Right lobe of liver (tissue), 6 donors: ENCODE measurements around the gene MAPK4. TPM values are rescaled to one million over a fixed set of nuclear protein-coding genes. Genes with fewer than 3 reads are reported as not detected.

Source experiments
- ATAC-seq, 4 donors: fragments of 200-7000 bp; cut with Tn5 transposase; one replicate each; pipeline ENCODE4 v1.9.1; 2020; ENCODE audit warnings: mild to moderate bottlenecking in 4 of 4, moderate library complexity in 4 of 4
- DNase-seq, 3 donors: peaks; one replicate each; pipeline ENCODE4 v3.0.0-alpha.2; 2020
- H3K27ac ChIP-seq, 3 donors: fragments of 200-600 bp; one replicate each; pipeline ENCODE4 v1.8.0; 2022
- H3K27me3 ChIP-seq, 2 donors: fragments of 200-600 bp; one replicate each; pipeline ENCODE4 v1.8.0; 2022
- H3K36me3 ChIP-seq, 4 donors: fragments of 200-600 bp; sonication (generic) in 1 of 4; one replicate each; pipeline versions ENCODE4 v1.5.1 to v1.8.0; 2017 to 2022; ENCODE audit warnings: control low read depth in 1 of 4
- H3K4me1 ChIP-seq, 4 donors: fragments of 200-600 bp; sonication (generic) in 1 of 4; one replicate each; pipeline versions ENCODE4 v1.5.1 to v1.8.0; 2017 to 2022; ENCODE audit warnings: control low read depth in 1 of 4
- H3K4me3 ChIP-seq, 3 donors: fragments of 200-600 bp; one replicate each; pipeline ENCODE4 v1.8.0; 2022
- H3K9me3 ChIP-seq, 4 donors: fragments of 200-600 bp; sonication (generic) in 1 of 4; one replicate each; pipeline versions ENCODE4 v1.5.1 to v1.8.0; 2017 to 2022; ENCODE audit warnings: control low read depth in 1 of 4
- CTCF ChIP-seq, 4 donors: fragments of 200-600 bp in 3 of 4; fragments of 450-650 bp in 1 of 4; IDR thresholded peaks; one replicate each; pipeline versions ENCODE4 v1.5.1 to v1.8.0; 2016 to 2022; ENCODE audit warnings: antibody characterized with exemption in 4 of 4, mild to moderate bottlenecking in 2 of 4
- POLR2A ChIP-seq: fragments of 450-650 bp; IDR thresholded peaks from one replicate; pipeline ENCODE4 v1.6.1; 2017; ENCODE audit warnings: antibody characterized with exemption, mild to moderate bottlenecking
- WGBS: methylation state at CpG from one replicate; pipeline ENCODE4 v1.1.6; 2018; ENCODE audit warnings: low coverage, low lambda C conversion rate; ENCODE audit not compliant: insufficient coverage; ENCODE audit errors: missing lambda C conversion rate; 5-methylcytosine and 5-hydroxymethylcytosine counted together
- intact Hi-C, 2 donors: fragments of 100-400 bp; cut with DNase I; formaldehyde crosslinking; loops; one replicate each; pipeline versions ENCODE4 v1.11.2 to v1.14.1; 2022
- total RNA-seq, 6 experiments: library from RNA; depleted of rRNA in 2 of 6; stranded (reverse); fragments of >200 nt in 2 of 6; fragmentation: NEBNext Ultra II Directional in 3 of 6; extraction: Animal tissue kit (Norgen Biotek cat#: 25700) in 3 of 6; gene quantifications; one replicate each; pipeline versions ENCODE4 v1.1.0 to v1.2.4, GENCODE V29; 2016 to 2023
- donor health status: DM: no; HTN: yes; CAD: no.
- donor health status: DM: no; HTN: no; CAD: no.
- donor health status: DM: no; HTN: no; CAD: no.
- donor health status: DM: no; HTN: yes; CAD: no.
- donor health status: DM: no; HTN: yes; CAD: no.

Gene MAPK4
- total RNA-seq, 6 experiments from 2014 or later: 0.33 to 8.3 (median 1.5) TPM

GRCh38 chr18:50632895-50633515 is 73.1 kb downstream of the MAPK4 start:
- no peaks in the 10 kb centered on the region for H3K36me3 ChIP-seq
- no peaks in the 10 kb centered on the region for H3K4me1 ChIP-seq
- WGBS: 70% methylated on average over 6 of the region's 8 CpGs
- no peaks in the 10 kb centered on the region for H3K9me3 ChIP-seq
- TF ChIP-seq POLR2A (no peak), CTCF (IDR thresholded peaks at IDR 0.05) (no peak)
- DNase-seq: no peak
- intact Hi-C loops: no loop called here
- no peak for ATAC-seq
- no peak overlapping the region for H3K27ac ChIP-seq
- H3K4me3 ChIP-seq: no peak overlapping the region
- H3K27me3 ChIP-seq: no peaks in the 10 kb centered on the region

DNA sequence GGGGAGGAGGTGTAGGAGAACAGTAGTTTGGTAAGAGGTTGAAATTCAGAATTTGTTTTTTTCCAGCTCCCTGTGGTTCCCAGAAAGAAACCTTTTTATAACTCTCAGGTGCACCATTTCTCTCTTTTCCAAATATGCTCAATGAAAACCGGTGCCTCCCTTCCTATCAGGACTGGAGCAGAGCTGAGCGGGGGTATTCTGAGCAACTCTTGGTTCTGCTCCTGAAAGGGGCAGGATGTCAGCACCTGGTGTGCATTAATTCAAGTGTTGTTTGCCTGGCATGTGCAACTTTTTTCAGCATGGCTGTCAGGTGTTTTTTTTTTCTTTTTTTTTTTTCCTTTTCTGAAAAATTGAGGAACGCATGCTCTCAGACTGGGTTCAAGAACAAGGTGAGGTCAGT is 74.1 kb downstream of the MAPK4 start:
- no peak overlapping the region for H3K4me3 ChIP-seq
- H3K9me3 ChIP-seq: no peaks in the 10 kb centered on the region
- intact Hi-C loops: no loop called here
- H3K36me3 ChIP-seq: no peaks in the 10 kb centered on the region
- H3K27me3 ChIP-seq: no peaks in the 10 kb centered on the region
- no peak for ATAC-seq
- WGBS: 96% methylated on average over 3 of the region's 3 CpGs
- H3K4me1 ChIP-seq: no peaks in the 10 kb centered on the region
- TF ChIP-seq POLR2A (no peak), CTCF (IDR thresholded peaks at IDR 0.05) (no peak)
- no peak for DNase-seq
- H3K27ac ChIP-seq: no peak overlapping the region

DNA sequence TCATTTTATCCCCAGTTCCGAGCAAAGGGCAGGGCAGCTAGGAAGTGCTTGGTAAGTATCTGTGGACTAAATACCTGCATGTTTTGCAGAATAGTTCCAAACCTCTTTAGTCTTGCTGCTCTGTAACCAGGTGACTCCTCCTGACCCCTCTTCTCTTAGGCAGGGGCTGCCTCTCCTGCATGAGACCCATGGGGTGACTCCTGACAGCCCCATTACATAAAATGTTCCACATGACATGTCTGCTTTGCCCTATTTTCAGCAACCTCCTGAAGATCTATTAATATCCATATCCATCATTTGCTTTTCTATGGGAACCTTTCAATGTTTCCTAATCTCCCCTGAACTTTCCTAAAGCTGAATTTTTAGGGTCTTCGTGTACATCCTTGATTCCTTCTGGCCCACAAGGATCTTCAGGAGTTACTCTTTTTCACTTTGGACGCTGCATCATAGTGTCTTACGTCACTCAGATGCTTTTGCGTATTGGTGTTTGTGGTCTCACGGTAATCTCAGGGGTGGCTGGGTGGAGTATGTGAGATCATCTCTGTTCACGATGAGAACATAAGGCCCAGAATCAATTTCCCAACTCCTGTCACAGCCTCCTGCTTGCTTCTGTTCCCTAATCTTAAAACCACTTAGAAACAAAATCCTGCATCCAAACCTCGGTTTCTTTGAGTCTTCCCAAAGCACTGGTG is 76.6 kb downstream of the MAPK4 start:
- no peaks in the 10 kb centered on the region for H3K36me3 ChIP-seq
- H3K27ac ChIP-seq: no peak overlapping the region
- ATAC-seq (no peak), DNase-seq (no peak)
- TF ChIP-seq POLR2A (no peak), CTCF (IDR thresholded peaks at IDR 0.05) (no peak)
- WGBS: 72% methylated on average over 8 of the region's 8 CpGs
- no peaks in the 10 kb centered on the region for H3K27me3 ChIP-seq
- no peaks in the 10 kb centered on the region for H3K9me3 ChIP-seq
- H3K4me1 ChIP-seq: no peaks in the 10 kb centered on the region
- intact Hi-C loops: no loop called here
- H3K4me3 ChIP-seq: no peak overlapping the region

DNA sequence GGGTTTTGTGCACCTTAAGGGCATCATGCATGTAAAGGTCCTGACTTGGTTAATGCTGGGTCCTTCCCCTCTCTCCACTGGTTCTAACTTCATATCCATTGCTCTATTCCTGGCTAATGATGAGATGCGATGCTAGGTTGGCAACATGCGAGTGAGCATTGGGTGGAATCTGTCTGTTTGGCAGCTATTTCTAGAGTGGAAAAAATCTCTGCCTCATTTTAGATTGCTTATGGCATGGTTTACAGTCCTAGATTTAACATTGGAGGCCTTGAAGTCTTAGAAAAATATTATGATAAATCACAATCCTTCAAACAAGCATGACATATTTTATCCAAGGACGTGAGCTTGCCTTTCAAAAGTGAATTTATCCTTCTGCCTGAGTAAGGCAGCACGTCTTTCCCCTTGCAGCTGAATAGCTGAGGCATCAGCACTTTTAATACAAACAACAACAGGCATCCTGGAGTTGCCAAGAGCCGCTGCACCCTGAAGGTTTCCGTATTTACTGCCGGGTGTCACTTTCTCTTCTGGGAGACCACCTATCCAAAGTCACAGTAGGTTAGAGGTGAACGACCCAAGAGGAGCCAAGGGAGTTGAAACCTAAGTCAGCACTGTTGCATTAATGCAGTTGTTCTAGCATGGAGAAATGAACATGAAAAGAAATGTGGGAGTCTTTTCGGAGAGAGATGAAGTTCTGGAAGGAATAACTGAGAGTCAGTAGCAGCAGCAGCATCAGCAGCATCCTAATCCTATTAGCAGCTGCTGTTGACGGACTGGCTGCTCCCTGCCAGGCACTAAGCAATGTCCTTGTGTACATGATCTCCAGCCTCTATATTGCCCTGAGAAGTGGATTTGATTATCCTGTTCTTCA is 78.4 kb downstream of the MAPK4 start:
- Histone ChIP-seq H3K4me3 (no peak overlapping the region), H3K9me3 (no peaks in the 10 kb centered on the region), H3K27ac (no peak overlapping the region), H3K36me3 (no peaks in the 10 kb centered on the region), H3K4me1 (no peaks in the 10 kb centered on the region), H3K27me3 (no peaks in the 10 kb centered on the region)
- ATAC-seq (no peak), DNase-seq (no peak)
- intact Hi-C loops: no loop called here
- WGBS: 57% methylated on average over 9 of the region's 10 CpGs
- TF ChIP-seq CTCF (IDR thresholded peaks at IDR 0.05) (no peak), POLR2A (no peak)
